ENCODE measurements around the gene ALG14.

Gene ALG14

GRCh38 chr1:94926915-94927404, 145.8 kb downstream of the ALG14 start, which contains the start of gene CNN3 (continued):
- TF ChIP-seq ZNF2 (tag by site-specific recombination; IDR thresholded peaks at IDR 0.05) (peak; percentile 74; the same call in 1 of the 2 replicates), ZFP69B (tag by site-specific recombination; IDR thresholded peaks at IDR 0.05) (no peak), ZNF449 (tag by site-specific recombination; IDR thresholded peaks at IDR 0.05) (peak; percentile 39; the same call in 1 of the 2 replicates)

DNA sequence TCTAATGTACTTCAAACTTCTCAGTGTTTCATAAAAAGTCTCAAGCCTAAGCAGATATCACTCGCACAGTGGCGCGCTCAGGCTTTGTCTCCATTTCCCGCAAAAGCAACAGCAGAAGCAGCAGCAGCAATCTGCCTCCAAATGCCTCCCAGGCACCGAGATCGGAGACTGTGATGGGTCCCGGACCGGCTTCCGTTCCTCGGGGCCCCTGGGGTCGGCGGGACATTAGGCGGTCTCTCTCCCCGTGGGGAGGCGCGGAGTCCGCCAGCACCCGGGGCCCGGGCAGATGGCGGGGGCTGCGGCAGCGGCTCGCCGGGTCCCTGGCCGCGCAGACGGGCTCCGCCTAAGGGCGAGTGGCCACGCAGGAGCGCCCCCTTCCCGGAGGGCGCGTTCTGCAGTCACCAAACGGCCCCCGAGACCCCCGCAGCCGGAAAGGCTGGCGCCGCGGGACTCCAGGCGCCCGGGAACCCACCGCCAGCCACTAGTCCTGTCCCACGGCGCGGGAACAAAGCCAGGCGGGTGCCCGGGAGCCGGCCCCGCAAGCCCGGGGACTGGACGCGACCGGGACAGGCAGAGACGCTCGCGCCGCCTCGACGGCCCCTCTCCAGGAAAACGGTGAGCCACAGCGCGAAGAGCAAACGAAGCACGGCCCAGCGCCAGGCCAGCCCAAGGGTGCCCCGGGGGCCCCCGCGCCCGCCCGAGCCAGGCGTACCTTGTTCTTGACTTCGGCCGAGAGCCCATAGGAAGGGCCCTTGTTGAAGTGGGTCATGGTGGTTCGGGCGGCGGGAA, 146.4 kb downstream of the ALG14 start:
- H3K27ac ChIP-seq (ENCODE audit: extremely low read depth, low read depth, low read length) = peak overlapping the region; percentile 97
- POLR2A ChIA-PET = interaction anchor here (0.6 to 2.4 kb wide), 9 partner anchors 9 to 308 kb away, joined by 3 to 15 read pairs (median 4); partner anchors contain the start of gene RWDD3
- TF ChIP-seq, protein P1, sequence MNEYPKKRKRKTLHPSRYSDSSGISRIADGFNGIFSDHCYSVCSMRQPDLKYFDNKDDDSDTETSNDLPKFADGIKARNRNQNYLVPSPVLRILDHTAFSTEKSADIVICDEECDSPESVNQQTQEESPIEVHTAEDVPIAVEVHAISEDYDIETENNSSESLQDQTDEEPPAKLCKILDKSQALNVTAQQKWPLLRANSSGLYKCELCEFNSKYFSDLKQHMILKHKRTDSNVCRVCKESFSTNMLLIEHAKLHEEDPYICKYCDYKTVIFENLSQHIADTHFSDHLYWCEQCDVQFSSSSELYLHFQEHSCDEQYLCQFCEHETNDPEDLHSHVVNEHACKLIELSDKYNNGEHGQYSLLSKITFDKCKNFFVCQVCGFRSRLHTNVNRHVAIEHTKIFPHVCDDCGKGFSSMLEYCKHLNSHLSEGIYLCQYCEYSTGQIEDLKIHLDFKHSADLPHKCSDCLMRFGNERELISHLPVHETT (tag by site-specific recombination; IDR thresholded peaks at IDR 0.05) = no peak
- TF ChIP-seq ZNF488 (tag by site-specific recombination; IDR thresholded peaks at IDR 0.05) (no peak; the same call in 1 of the 2 replicates), ZNF549 (tag by site-specific recombination; IDR thresholded peaks at IDR 0.05) (no peak; the same call in 1 of the 2 replicates), ZSCAN30 (tag by site-specific recombination; IDR thresholded peaks at IDR 0.05) (peak; percentile 77; the same call in 1 of the 2 replicates), REPIN1 (tag by site-specific recombination; IDR thresholded peaks at IDR 0.05; ENCODE audit: low read depth) (no peak), ZNF670 (tag by site-specific recombination; IDR thresholded peaks at IDR 0.05; ENCODE audit: low read depth) (no peak), ZNF280D (tag by site-specific recombination; IDR thresholded peaks at IDR 0.05) (no peak), ZFP3 (tag by site-specific recombination; IDR thresholded peaks at IDR 0.05; ENCODE audit: low read depth) (no peak), PRDM2 (tag by site-specific recombination; IDR thresholded peaks at IDR 0.05; ENCODE audit: borderline replicate concordance) (no peak), ZNF24 (tag by site-specific recombination; IDR thresholded peaks at IDR 0.05) (no peak), ZNF155 (tag by site-specific recombination; IDR thresholded peaks at IDR 0.05) (no peak), MEIS1 (CRISPR knock-in tag; IDR thresholded peaks at IDR 0.05; ENCODE audit: borderline replicate concordance) (no peak), ZNF10 (tag by site-specific recombination; IDR thresholded peaks at IDR 0.05) (no peak), HIC1 (tag by site-specific recombination; IDR thresholded peaks at IDR 0.05) (no peak), HOXA7 (CRISPR knock-in tag; IDR thresholded peaks at IDR 0.05; ENCODE audit: borderline replicate concordance) (no peak), ZNF830 (tag by site-specific recombination; IDR thresholded peaks at IDR 0.05; ENCODE audit: low read depth) (no peak)

More for the DNA sequence above, 146.4 kb downstream of the ALG14 start:
- Histone ChIP-seq H3K36me3 (ENCODE audit: control insufficient read depth in 2 of 2, insufficient read depth in 1 of 2, low read length in 2 of 2) (no peaks in the 10 kb centered on the region), H3K9me3 (ENCODE audit: control insufficient read depth, insufficient read depth, low read depth, low read length) (no peaks in the 10 kb centered on the region), H3K4me3 (ENCODE audit: low read depth, low read length) (peak overlapping the region; percentile 82), H3K4me1 (ENCODE audit: control insufficient read depth, insufficient read depth, low read length) (peaks cover 27% of the 10 kb centered on the region)
- CTCF ChIA-PET = interaction anchor here (1.3 to 2.2 kb wide), 4 partner anchors 60 to 115 kb away, joined by 3 to 15 read pairs (median 9); no protein-coding TSS in a partner anchor

Measured in HEK293 (cell line).